ENCODE data around the gene MYO19. TPM values are rescaled to one million over a fixed set of nuclear protein-coding genes. Genes with fewer than 3 reads are reported as not detected.

MYO19 gene
- total RNA-seq, 1 experiment from 2014 or later = 167 TPM

- Histone ChIP-seq H3K4me3 (replicated peaks in 1 of 2; ENCODE audit: low read depth in 1 of 2, low read length in 2 of 2) (no peak overlapping the region), H2AFZ (ENCODE audit: low read depth, low read length, poor library complexity, severe bottlenecking) (no peak overlapping the region), H3K9me3 (ENCODE audit: control insufficient read depth in 1 of 2, insufficient read depth in 1 of 2, low read depth in 1 of 2, low read length in 2 of 2) (no peaks in the 10 kb centered on the region), H3K79me2 (ENCODE audit: insufficient read depth, low read length) (peaks cover 43% of the 10 kb centered on the region), H4K20me1 (ENCODE audit: insufficient read depth) (no peaks in the 10 kb centered on the region), H3K4me2 (ENCODE audit: low read length) (no peak overlapping the region), H3K36me3 (ENCODE audit: control insufficient read depth in 1 of 2, insufficient read depth in 2 of 2, low read length in 2 of 2) (peaks cover 18 to 20% of the 10 kb centered on the region in 2 experiments; a peak in 3 of 4 replicates), H3K9me2 (ENCODE audit: insufficient read depth) (no peaks in the 10 kb centered on the region), H3K27ac (ENCODE audit: low read depth, low read length) (no peak overlapping the region), H3K27me3 (ENCODE audit: insufficient read depth, low read length) (no peaks in the 10 kb centered on the region), H3K9ac (ENCODE audit: low read length) (no peak overlapping the region), H3K4me1 (ENCODE audit: control insufficient read depth in 1 of 2, insufficient read depth in 2 of 2, low read length in 2 of 2) (no peaks in the 10 kb centered on the region)
- ChIA-PET POLR2A (no interaction called here), RAD21 (ENCODE audit: low non-redundant PET in 1 of 2, low total read pairs in 2 of 2, uncharacterized antibody in 2 of 2, unreplicated experiment in 2 of 2) (no interaction called here), CTCF (no interaction called here)
- ATAC-seq = no peak
- DNase-seq (ENCODE audit: low read depth, low spot score) = no peak
- intact Hi-C loops (cut with micrococcal nuclease) = no loop called here
- TF ChIP-seq EZH2 (IDR thresholded peaks at IDR 0.05) (no peak), EZH2phosphoT487 (IDR thresholded peaks at IDR 0.05; ENCODE audit: borderline replicate concordance) (no peak)
- TSS peak; percentile 17 for BruUV-seq (replicated peaks)
These were observed 44.0 kb upstream of the MYO19 start for GRCh38 chr17:36578671-36579070.

GRCh38 chr17:36576793-36577192 is 42.1 kb upstream of the MYO19 start:
- TF ChIP-seq POLR2AphosphoS5 (IDR thresholded peaks at IDR 0.05; ENCODE audit: low read depth, low read length) (no peak), TCF7L2 (IDR thresholded peaks at IDR 0.05; ENCODE audit: borderline replicate concordance, extremely low read depth, insufficient read depth, insufficient read length) (no peak), EZH2 (IDR thresholded peaks at IDR 0.05) (no peak), SIN3A (IDR thresholded peaks at IDR 0.05; ENCODE audit: low read depth) (no peak), CBX3 (IDR thresholded peaks at IDR 0.05; ENCODE audit: low read depth) (no peak), SRF (IDR thresholded peaks at IDR 0.05; ENCODE audit: low read depth) (no peak)
- Histone ChIP-seq H3K27me3 (ENCODE audit: insufficient read depth, low read length) (no peaks in the 10 kb centered on the region), H4K20me1 (ENCODE audit: insufficient read depth) (no peaks in the 10 kb centered on the region), H3K9me3 (ENCODE audit: control insufficient read depth in 1 of 2, insufficient read depth in 1 of 2, low read depth in 1 of 2, low read length in 2 of 2) (no peaks in the 10 kb centered on the region), H3K79me2 (ENCODE audit: insufficient read depth, low read length) (peaks cover 45% of the 10 kb centered on the region), H2AFZ (ENCODE audit: low read depth, low read length, poor library complexity, severe bottlenecking) (no peak overlapping the region), H3K4me1 (ENCODE audit: control insufficient read depth in 1 of 2, insufficient read depth in 2 of 2, low read length in 2 of 2) (no peaks in the 10 kb centered on the region), H3K4me2 (ENCODE audit: low read length) (no peak overlapping the region), H3K27ac (ENCODE audit: low read depth, low read length) (no peak overlapping the region), H3K4me3 (replicated peaks in 1 of 2; ENCODE audit: low read depth in 1 of 2, low read length in 2 of 2) (no peak overlapping the region), H3K9me2 (ENCODE audit: insufficient read depth) (no peaks in the 10 kb centered on the region), H3K36me3 (ENCODE audit: control insufficient read depth in 1 of 2, insufficient read depth in 2 of 2, low read length in 2 of 2) (peaks cover 19 to 22% of the 10 kb centered on the region in 2 experiments; a peak in 3 of 4 replicates), H3K9ac (ENCODE audit: low read length) (no peak overlapping the region)
- RAD21 ChIA-PET (ENCODE audit: low non-redundant PET in 1 of 2, low total read pairs in 2 of 2, uncharacterized antibody in 2 of 2, unreplicated experiment in 2 of 2) = no interaction called here
- intact Hi-C loops (cut with micrococcal nuclease) = no loop called here
- no peak for DNase-seq (ENCODE audit: low read depth, low spot score)
- no peak for ATAC-seq
- CTCF ChIA-PET = no interaction called here
- POLR2A ChIA-PET = no interaction called here
- BruUV-seq (replicated peaks) = no TSS peak

Measured in HCT116 (cell line).